GM15510 (cell line): Measurements from ENCODE around the gene ZFP57.

Experiments
- POLR2A ChIP-seq: IDR thresholded peaks from 3 replicates; pipeline ENCODE4 v1.6.1; 2011; ENCODE audit warnings: borderline replicate concordance; ENCODE audit not compliant: insufficient read length; ENCODE audit errors: extremely low read depth

The ZFP57 gene

GRCh38 chr6:29624520-29624961 is 56.4 kb downstream of the ZFP57 start:
- no peak for TF ChIP-seq POLR2A
